Measurements from ENCODE around the gene HMSD. TPM values are rescaled to one million over a fixed set of nuclear protein-coding genes. Genes with fewer than 3 reads are reported as not detected.

Gene HMSD
- total and polyA plus RNA-seq, 7 experiments from 2014 or later, result 5.1 TPM; not detected in 6

DNA sequence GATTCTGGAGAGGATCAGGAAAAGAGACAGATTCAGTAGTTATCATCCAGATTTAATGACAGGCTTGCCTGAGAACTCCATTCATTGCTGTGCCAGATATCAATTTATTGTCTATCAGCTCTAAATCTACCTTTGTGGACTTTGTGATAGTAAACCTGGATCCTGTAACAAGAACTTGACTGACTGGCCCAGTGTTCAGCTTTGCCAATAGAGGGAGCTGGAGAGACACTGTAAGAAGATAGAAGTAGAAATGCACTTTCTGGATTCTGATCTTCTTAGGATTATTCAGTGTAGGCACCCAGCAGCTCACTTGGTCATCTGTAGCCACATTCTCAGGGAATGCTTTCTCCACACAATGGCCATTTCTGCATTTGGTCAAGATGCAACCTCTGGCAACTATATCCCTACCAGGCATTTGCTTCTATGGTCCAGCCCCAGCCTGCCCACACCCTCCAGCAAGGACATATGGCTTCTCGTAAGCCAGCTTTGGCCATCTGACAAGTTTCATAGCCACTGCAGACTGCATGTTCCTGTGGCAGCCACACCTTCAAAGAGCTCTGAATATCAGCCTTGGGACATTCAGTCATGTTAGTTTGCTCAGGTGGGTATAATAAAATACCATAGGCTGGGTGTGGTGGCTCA lies 14.6 kb downstream of the HMSD start:
- H3K27ac Mint-ChIP-seq, result no peak overlapping the region
- POLR2A ChIA-PET, result interaction anchor here (0.6 kb wide), 1 partner anchor 1069 kb away, joined by 4 read pairs; no protein-coding TSS in a partner anchor

DNA sequence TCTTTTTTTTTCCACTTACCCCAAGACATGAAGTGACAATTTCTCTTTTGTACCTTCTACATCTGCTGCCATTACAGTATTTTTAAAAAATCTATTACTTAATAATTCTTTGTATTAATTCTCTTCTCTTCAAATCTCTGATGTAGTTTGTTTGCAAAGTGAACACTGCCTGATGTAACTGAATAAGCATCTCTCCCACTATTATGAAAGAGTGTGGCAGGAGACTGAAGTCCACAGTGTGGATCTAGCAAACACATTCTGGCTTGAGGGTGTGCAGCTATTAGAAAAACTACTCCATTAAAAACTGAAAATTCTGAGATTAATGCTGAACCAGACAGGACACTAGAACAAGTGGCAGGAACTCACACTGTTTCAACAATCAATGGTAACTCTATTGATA lies 15.8 kb downstream of the HMSD start:
- H3K27ac ChIP-seq (ENCODE audit: low read depth, low read length), result no peak overlapping the region
- no peaks in the 10 kb centered on the region for H3K9me3 ChIP-seq (ENCODE audit: control insufficient read depth in 2 of 3, low read length in 3 of 3)
- no peak overlapping the region for H3K4me3 Mint-ChIP-seq
- H3K4me3 ChIP-seq (ENCODE audit: low read length), result no peak overlapping the region
- ChIA-PET CTCF (interaction anchor here (0.7 to 3.0 kb wide), 3 partner anchors 10 to 18 kb away, joined by 3 to 21 read pairs (median 5); no protein-coding TSS in a partner anchor), POLR2A (no interaction called here)
- no peaks in the 10 kb centered on the region for H3K9me3 Mint-ChIP-seq
- H3K27me3 ChIP-seq (ENCODE audit: control insufficient read depth in 2 of 2, insufficient read depth in 2 of 2, low read length in 2 of 2), result no peaks in the 10 kb centered on the region
- H3K4me1 Mint-ChIP-seq, result peaks cover 7 to 18% (median 14%) of the 10 kb centered on the region in 7 donors
- H3K4me1 ChIP-seq (ENCODE audit: control insufficient read depth in 2 of 2, insufficient read depth in 2 of 2, low read length in 2 of 2), result peaks cover 8% of the 10 kb centered on the region in 2 donors
- H3K36me3 Mint-ChIP-seq, result peaks cover 0 to 2% (median 0%) of the 10 kb centered on the region in 5 donors
- H3K27me3 Mint-ChIP-seq, result peaks cover 0 to 28% (median 18%) of the 10 kb centered on the region in 5 donors
- ATAC-seq, result no peak
- H3K36me3 ChIP-seq (ENCODE audit: control insufficient read depth in 2 of 3, insufficient read depth in 3 of 3, low read length in 3 of 3), result peaks cover 0 to under 1% (median 0%) of the 10 kb centered on the region in 3 experiments
- intact Hi-C loops (cut with micrococcal nuclease), result no loop called here
- no peak overlapping the region for H3K27ac Mint-ChIP-seq
- no peak for DNase-seq

More for the DNA sequence above, 14.6 kb downstream of the HMSD start:
- H3K9me3 ChIP-seq (ENCODE audit: control insufficient read depth in 2 of 3, low read length in 3 of 3), result no peaks in the 10 kb centered on the region
- peaks cover 0 to 36% (median 18%) of the 10 kb centered on the region in 5 donors for H3K27me3 Mint-ChIP-seq
- peaks cover 0 to 8% (median 2%) of the 10 kb centered on the region in 7 donors for H3K4me1 Mint-ChIP-seq
- no peak overlapping the region for H3K4me3 Mint-ChIP-seq
- H3K27me3 ChIP-seq (ENCODE audit: control insufficient read depth in 2 of 2, insufficient read depth in 2 of 2, low read length in 2 of 2), result no peaks in the 10 kb centered on the region
- no peaks in the 10 kb centered on the region for H3K9me3 Mint-ChIP-seq
- intact Hi-C loops (cut with micrococcal nuclease), result loop anchor here (1.0 kb wide), 4 partner anchors 10 to 32 kb away; no protein-coding TSS in a partner anchor
- peaks cover 0 to 2% (median 0%) of the 10 kb centered on the region in 5 donors for H3K36me3 Mint-ChIP-seq
- ATAC-seq (peak; percentile 72), DNase-seq (peak in 7 of 9 donors; percentile 36 to 65 (median 54))
- H3K27ac ChIP-seq (ENCODE audit: low read depth, low read length), result no peak overlapping the region
- CTCF ChIA-PET, result interaction anchor here (0.5 to 3.0 kb wide), 11 partner anchors 11 to 1349 kb away, joined by 3 to 21 read pairs (median 5); no protein-coding TSS in a partner anchor
- no peaks in the 10 kb centered on the region for H3K4me1 ChIP-seq (ENCODE audit: control insufficient read depth in 2 of 2, insufficient read depth in 2 of 2, low read length in 2 of 2)
- no peak overlapping the region for H3K4me3 ChIP-seq (ENCODE audit: low read length)
- no peaks in the 10 kb centered on the region for H3K36me3 ChIP-seq (ENCODE audit: control insufficient read depth in 2 of 3, insufficient read depth in 3 of 3, low read length in 3 of 3)

DNA sequence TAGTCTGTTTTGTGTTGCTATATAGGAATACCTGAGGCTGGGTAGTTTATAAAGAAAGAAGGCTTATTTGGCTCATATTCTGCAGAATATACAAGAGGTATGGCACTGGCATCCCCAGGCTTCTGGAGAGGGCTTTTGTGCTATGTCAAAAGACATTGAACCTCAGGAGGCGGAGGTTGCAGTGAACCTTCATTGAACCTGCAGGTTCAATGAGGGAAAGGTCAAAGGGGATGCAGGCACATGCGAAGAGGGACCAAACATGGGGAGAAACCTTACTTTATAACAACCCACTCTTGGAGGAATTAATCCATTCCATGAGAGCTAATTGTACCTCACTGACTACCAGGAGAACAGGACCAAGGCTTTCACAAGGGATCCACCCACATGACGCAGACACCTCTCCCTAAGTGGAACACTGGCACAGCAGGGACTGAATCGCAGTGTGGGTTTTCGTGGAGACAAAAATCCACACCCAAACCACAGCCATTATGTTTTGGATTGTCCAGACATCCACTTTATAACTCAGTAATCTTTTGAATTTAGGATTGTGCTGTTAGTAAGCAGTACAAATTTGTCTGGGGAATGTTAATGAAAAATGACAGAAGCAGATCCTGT lies 16.7 kb downstream of the HMSD start:
- DNase-seq, result no peak
- no peak overlapping the region for H3K27ac Mint-ChIP-seq
- H3K4me3 Mint-ChIP-seq, result no peak overlapping the region

DNA sequence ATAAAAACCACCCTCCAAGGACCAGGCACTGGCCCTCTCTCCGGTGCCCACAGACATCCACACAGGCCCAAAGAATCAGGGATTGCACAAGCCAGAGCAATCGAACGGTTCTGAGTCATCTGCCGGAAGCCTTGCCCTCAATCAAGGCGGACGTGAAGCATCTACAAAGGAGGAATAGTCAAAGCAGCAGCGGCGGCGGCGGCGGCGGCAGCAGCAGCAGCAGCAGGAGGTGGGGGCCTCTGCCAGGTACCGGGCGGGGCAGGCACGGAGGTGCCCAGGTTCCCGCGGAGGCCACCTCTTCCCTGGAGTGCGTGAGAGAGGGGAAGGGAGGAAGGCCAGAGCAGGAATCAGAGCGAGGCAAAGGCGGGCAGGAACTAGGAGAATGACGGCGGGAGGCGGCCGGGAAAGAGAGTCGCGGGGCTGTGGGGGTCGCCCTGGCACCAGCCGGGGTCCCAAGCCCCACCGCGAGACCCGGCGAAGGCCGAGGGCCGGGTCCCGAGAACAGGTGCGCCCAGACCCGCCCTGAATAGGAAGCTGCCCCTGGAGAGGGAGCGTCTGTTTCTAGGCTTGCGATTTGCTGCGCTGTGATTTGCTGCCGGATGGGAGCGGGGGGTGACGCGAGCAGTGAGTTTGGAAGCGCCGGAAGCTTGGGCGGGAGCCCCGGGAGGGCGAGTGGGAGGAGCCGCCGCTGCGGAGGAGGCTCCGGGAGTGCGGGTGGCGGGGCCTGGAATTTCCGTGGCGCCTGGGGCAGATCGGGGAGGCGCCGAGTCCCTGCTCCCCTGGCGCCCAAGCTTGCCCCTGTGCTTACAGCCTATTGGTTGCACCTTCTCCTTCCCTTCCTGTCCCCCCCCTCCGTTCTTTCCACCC lies 21.1 kb downstream of the HMSD start, which contains the start of gene SERPINB8:
SERPINB8 (plus strand) TSS at position 140 of the 867 bp plus-strand sequence. CDS start 8,228 bp downstream, outside the sequence.
- H3K36me3 Mint-ChIP-seq, result peaks cover 0 to 2% (median 0%) of the 10 kb centered on the region in 5 donors
- no peaks in the 10 kb centered on the region for H3K9me3 Mint-ChIP-seq
- Histone ChIP-seq H3K27me3 (ENCODE audit: control insufficient read depth in 2 of 2, insufficient read depth in 2 of 2, low read length in 2 of 2) (no peaks in the 10 kb centered on the region), H3K9me3 (ENCODE audit: control insufficient read depth in 2 of 3, low read length in 3 of 3) (no peaks in the 10 kb centered on the region), H3K27ac (ENCODE audit: low read depth, low read length) (peak within 1 kb of the TSS; percentile 96), H3K4me3 (ENCODE audit: low read length) (peak within 1 kb of the TSS; percentile 93), H3K36me3 (ENCODE audit: control insufficient read depth in 2 of 3, insufficient read depth in 3 of 3, low read length in 3 of 3) (peaks cover 0 to 7% (median 0%) of the 10 kb centered on the region in 3 experiments), H3K4me1 (ENCODE audit: control insufficient read depth in 2 of 2, insufficient read depth in 2 of 2, low read length in 2 of 2) (peaks cover 13% of the 10 kb centered on the region in 2 donors)
- H3K4me1 Mint-ChIP-seq, result peaks cover 26 to 42% (median 31%) of the 10 kb centered on the region in 7 donors
- peak within 1 kb of the TSS; percentile 92 to 97 (median 94) for H3K27ac Mint-ChIP-seq
- peak within 1 kb of the TSS; percentile 88 to 98 (median 94) for H3K4me3 Mint-ChIP-seq
- ChIA-PET POLR2A (interaction anchor here (1.0 to 1.1 kb wide), 2 partner anchors 547 to 1783 kb away, joined by 3 to 6 read pairs; partner anchors contain the start of genes PIGN, RELCH and VPS4B), CTCF (no interaction called here)
- ATAC-seq, result peak; percentile 89
- peak; percentile 44 to 84 (median 77) for DNase-seq
- intact Hi-C loops (cut with micrococcal nuclease), result loop anchor here (1.0 to 10.0 kb wide), 14 partner anchors 9 to 1785 kb away; partner anchors contain the start of genes PHLPP1 (in 2 of the 2), PIGN (in 2 of the 2), RELCH (in 2 of the 2) and VPS4B (in 2 of the 2)
- H3K27me3 Mint-ChIP-seq, result peaks cover 0 to 25% (median 1%) of the 10 kb centered on the region in 5 donors

More for the DNA sequence above, 16.7 kb downstream of the HMSD start:
- no peaks in the 10 kb centered on the region for H3K27me3 ChIP-seq (ENCODE audit: control insufficient read depth in 2 of 2, insufficient read depth in 2 of 2, low read length in 2 of 2)
- peaks cover 10% of the 10 kb centered on the region in 2 donors for H3K4me1 ChIP-seq (ENCODE audit: control insufficient read depth in 2 of 2, insufficient read depth in 2 of 2, low read length in 2 of 2)
- peaks cover 0 to 7% (median 0%) of the 10 kb centered on the region in 3 experiments for H3K36me3 ChIP-seq (ENCODE audit: control insufficient read depth in 2 of 3, insufficient read depth in 3 of 3, low read length in 3 of 3)
- ChIA-PET POLR2A (no interaction called here), CTCF (interaction anchor here (3.0 kb wide), 1 partner anchor 9 kb away, joined by 21 read pairs; no protein-coding TSS in a partner anchor)
- Mint-ChIP-seq H3K36me3 (peaks cover 0 to 2% (median 0%) of the 10 kb centered on the region in 5 donors), H3K27me3 (peaks cover 0 to 31% (median 12%) of the 10 kb centered on the region in 5 donors), H3K4me1 (peaks cover 11 to 22% (median 18%) of the 10 kb centered on the region in 7 donors), H3K9me3 (no peaks in the 10 kb centered on the region)
- no peaks in the 10 kb centered on the region for H3K9me3 ChIP-seq (ENCODE audit: control insufficient read depth in 2 of 3, low read length in 3 of 3)
- H3K4me3 ChIP-seq (ENCODE audit: low read length), result no peak overlapping the region
- ATAC-seq, result no peak
- no peak overlapping the region for H3K27ac ChIP-seq (ENCODE audit: low read depth, low read length)
- intact Hi-C loops (cut with micrococcal nuclease), result no loop called here

DNA sequence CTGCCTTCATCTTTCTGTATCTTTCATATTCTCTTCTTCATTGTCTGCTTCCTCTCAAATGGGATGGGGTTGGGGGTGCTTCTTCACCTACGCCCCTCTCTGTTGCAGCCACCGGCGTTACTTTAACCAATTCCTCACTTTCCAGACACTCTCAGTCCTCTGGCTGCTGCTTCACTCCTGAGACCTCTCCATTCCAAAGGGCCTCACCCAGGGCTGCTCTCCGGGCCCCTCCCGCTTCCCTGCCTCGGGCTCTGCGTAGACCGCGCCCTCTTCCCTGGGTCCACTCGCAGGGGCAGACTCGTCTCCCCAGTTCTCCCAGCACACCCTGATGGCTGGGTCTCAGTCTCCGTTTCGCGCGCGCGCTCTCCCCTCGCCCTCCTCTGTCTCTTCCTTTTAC lies 21.7 kb downstream of the HMSD start:
- ChIA-PET CTCF (no interaction called here), POLR2A (interaction anchor here (1.0 to 1.1 kb wide), 2 partner anchors 548 to 1784 kb away, joined by 3 to 6 read pairs; partner anchors contain the start of genes PIGN, RELCH and VPS4B)
- Histone ChIP-seq H3K9me3 (ENCODE audit: control insufficient read depth in 2 of 3, low read length in 3 of 3) (no peaks in the 10 kb centered on the region), H3K4me1 (ENCODE audit: control insufficient read depth in 2 of 2, insufficient read depth in 2 of 2, low read length in 2 of 2) (peaks cover 13% of the 10 kb centered on the region in 2 donors), H3K4me3 (ENCODE audit: low read length) (peak overlapping the region; percentile 93), H3K27me3 (ENCODE audit: control insufficient read depth in 2 of 2, insufficient read depth in 2 of 2, low read length in 2 of 2) (no peaks in the 10 kb centered on the region), H3K27ac (ENCODE audit: low read depth, low read length) (peak overlapping the region; percentile 96), H3K36me3 (ENCODE audit: control insufficient read depth in 2 of 3, insufficient read depth in 3 of 3, low read length in 3 of 3) (peaks cover 0 to 7% (median 0%) of the 10 kb centered on the region in 3 experiments)
- peaks cover 0 to 25% (median 0%) of the 10 kb centered on the region in 5 donors for H3K27me3 Mint-ChIP-seq
- no peaks in the 10 kb centered on the region for H3K9me3 Mint-ChIP-seq
- peaks cover 0 to 2% (median 0%) of the 10 kb centered on the region in 5 donors for H3K36me3 Mint-ChIP-seq
- H3K4me3 Mint-ChIP-seq, result peak overlapping the region; percentile 88 to 98 (median 94)
- ATAC-seq (no peak), DNase-seq (no peak)
- H3K27ac Mint-ChIP-seq, result peak overlapping the region; percentile 88 to 97 (median 93)
- intact Hi-C loops (cut with micrococcal nuclease), result loop anchor here (1.0 to 10.0 kb wide), 14 partner anchors 8 to 1786 kb away; partner anchors contain the start of genes PHLPP1 (in 2 of the 2), PIGN (in 2 of the 2), RELCH (in 2 of the 2) and VPS4B (in 2 of the 2)
- peaks cover 26 to 43% (median 32%) of the 10 kb centered on the region in 7 donors for H3K4me1 Mint-ChIP-seq

Measured in naive thymus-derived CD4-positive, alpha-beta T cell (primary cell).